ENCODE measurements around the gene SYNE4. TPM values are rescaled to one million over a fixed set of nuclear protein-coding genes. Genes with fewer than 3 reads are reported as not detected.

SYNE4 gene
- total and polyA plus RNA-seq, 4 experiments from 2014 or later = 0.25 to 5.0 (median 4.8) TPM; not detected in 1

DNA sequence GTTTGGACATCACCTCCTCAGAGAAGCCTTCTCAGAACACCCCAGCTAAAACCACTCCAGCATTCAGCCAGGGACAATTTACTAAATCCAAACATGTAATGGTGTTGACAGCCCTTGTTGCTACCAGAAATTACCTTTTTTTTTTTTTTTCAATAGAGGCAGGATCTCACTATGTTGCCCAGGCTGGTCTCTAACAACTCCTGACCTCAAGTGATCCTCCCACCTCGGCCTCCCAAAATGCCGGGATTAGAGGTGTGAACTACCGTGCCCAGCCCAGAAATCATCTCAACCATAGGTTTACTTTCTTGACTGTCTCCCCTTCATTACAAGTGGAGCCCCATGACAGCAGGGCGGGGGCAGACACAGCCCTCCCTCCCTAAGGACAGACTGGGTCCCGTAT is 14.8 kb upstream of the SYNE4 start:
- Histone ChIP-seq H3K4me1 (ENCODE audit: insufficient read depth, low read length) (no peaks in the 10 kb centered on the region), H3K27ac (ENCODE audit: low read depth, low read length) (no peak overlapping the region), H3K27me3 (ENCODE audit: insufficient read depth, low read length) (no peaks in the 10 kb centered on the region), H3K36me3 (ENCODE audit: insufficient read depth, low read length) (peaks cover 14% of the 10 kb centered on the region), H3K4me3 (ENCODE audit: low read length in 2 of 2) (no peak overlapping the region), H3K9me3 (ENCODE audit: control insufficient read depth in 1 of 2, low read length in 2 of 2) (no peaks in the 10 kb centered on the region)
- ChIA-PET POLR2A (ENCODE audit: partially characterized antibody) (no interaction called here), CTCF (ENCODE audit: partially characterized antibody) (no interaction called here)
- intact Hi-C loops (cut with micrococcal nuclease) = no loop called here
- Mint-ChIP-seq H3K27me3 (no peaks in the 10 kb centered on the region), H3K4me3 (no peak overlapping the region), H3K36me3 (peaks cover 14 to 18% of the 10 kb centered on the region in 2 donors), H3K27ac (peak overlapping the region in 1 of 7 donors; percentile 68), H3K4me1 (peaks cover 0 to 2% (median 0%) of the 10 kb centered on the region in 4 donors), H3K9me3 (no peaks in the 10 kb centered on the region)
- no peak for DNase-seq

DNA sequence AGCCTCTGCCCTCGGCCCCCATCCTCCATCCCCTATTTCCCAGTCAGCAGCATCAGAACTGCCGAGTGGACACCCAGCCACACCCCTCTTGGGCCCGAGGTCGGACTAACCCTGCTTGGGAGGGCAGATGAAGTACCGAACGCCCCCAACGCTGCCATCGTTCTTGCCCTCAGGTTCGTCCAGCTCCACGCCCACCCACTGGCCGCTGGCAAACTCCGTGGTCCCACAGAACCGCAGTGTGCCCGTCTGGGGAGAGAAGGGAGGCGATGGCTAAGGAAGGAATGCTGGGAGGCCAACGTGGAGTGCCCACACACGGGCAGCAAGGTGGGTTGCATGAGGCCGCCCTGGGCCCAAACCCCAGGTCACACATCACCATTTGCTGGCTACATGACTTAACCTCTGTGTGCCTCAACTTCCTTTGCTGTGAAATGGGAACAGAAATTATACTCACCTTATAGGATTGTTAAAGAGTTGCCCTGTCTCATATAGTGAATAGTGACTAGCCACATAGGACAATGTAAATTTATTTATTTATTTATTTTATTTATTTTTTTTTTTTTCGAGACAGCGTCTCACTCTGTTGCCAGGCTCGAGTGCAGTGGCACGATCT is 10.6 kb upstream of the SYNE4 start:
- Mint-ChIP-seq H3K36me3 (peaks cover 10 to 12% of the 10 kb centered on the region in 2 donors), H3K27me3 (no peaks in the 10 kb centered on the region), H3K9me3 (no peaks in the 10 kb centered on the region), H3K4me3 (no peak overlapping the region), H3K27ac (no peak overlapping the region), H3K4me1 (peaks cover 9 to 17% (median 12%) of the 10 kb centered on the region in 4 donors)
- Histone ChIP-seq H3K4me1 (ENCODE audit: insufficient read depth, low read length) (peaks cover 9% of the 10 kb centered on the region), H3K27ac (ENCODE audit: low read depth, low read length) (no peak overlapping the region), H3K4me3 (ENCODE audit: low read length in 2 of 2) (no peak overlapping the region), H3K27me3 (ENCODE audit: insufficient read depth, low read length) (no peaks in the 10 kb centered on the region), H3K9me3 (ENCODE audit: control insufficient read depth in 1 of 2, low read length in 2 of 2) (no peaks in the 10 kb centered on the region), H3K36me3 (ENCODE audit: insufficient read depth, low read length) (peaks cover 11% of the 10 kb centered on the region)
- ChIA-PET POLR2A (ENCODE audit: partially characterized antibody) (no interaction called here), CTCF (ENCODE audit: partially characterized antibody) (no interaction called here)
- no peak for DNase-seq
- intact Hi-C loops (cut with micrococcal nuclease) = no loop called here

DNA sequence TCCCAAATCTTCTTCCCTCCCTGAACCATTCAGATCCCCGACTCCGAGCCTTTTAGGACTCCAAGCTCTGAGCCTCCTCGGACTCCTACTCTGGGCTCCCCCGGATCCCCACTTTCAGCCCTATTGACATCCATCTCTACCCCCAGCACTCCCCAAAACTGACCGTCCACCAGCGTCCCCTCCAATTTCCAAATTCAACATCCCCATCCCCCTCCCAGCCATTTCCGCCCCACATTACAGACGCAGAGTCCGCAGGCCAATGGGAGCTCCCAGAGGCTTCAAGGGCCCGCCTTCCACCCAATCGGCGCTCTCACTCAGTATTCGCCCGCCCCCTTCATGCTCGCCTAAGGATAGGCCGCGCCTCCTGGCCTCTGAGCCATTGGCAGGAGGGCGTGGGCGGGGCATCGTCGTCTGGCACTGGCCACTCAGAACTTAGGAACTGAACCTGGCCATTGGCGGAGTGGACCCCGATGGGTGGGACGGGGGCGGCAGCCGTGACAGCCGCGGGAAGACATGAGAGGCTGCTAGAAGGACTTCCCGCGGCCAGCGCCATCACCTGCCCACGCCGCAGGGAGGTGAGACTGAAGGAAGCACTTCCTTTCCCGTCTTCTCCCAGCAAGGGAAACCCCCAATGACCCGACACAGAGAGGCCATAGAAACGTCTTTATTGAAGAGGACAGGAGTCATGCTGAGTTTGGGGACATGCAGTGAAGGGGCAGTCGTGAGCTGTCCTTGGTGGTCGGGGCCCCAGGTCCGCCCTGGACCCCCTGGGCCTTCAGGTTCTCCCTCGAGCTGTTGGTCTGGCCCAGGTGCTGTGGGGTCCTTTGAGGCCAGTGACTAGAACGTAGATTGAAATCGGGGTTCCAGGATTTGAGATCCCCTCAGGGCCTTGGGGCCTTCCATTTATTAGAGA is 5.7 kb upstream of the SYNE4 start, which contains the start of gene ALKBH6:
ALKBH6 (minus strand) TSS at position 202 of the 913 bp plus-strand sequence. CDS start 816 bp downstream, outside the sequence.
- DNase-seq = peak; percentile 97 to 99 (median 98)
- Histone ChIP-seq H3K4me3 (ENCODE audit: low read length in 2 of 2) (peak within 1 kb of the TSS; percentile 92), H3K27ac (ENCODE audit: low read depth, low read length) (peak within 1 kb of the TSS; percentile 74), H3K36me3 (ENCODE audit: insufficient read depth, low read length) (no peaks in the 10 kb centered on the region), H3K4me1 (ENCODE audit: insufficient read depth, low read length) (peaks cover 30% of the 10 kb centered on the region), H3K27me3 (ENCODE audit: insufficient read depth, low read length) (no peaks in the 10 kb centered on the region), H3K9me3 (ENCODE audit: control insufficient read depth in 1 of 2, low read length in 2 of 2) (no peaks in the 10 kb centered on the region)
- POLR2A ChIA-PET (ENCODE audit: partially characterized antibody) = interaction anchor here (0.6 to 2.0 kb wide), 15 partner anchors 11 to 200 kb away, joined by 3 to 20 read pairs (median 6); partner anchors contain the start of genes POLR2I, SDHAF1, TBCB and THAP8
- H3K36me3 Mint-ChIP-seq = peaks cover 0 to 6% of the 10 kb centered on the region in 2 donors
- no peaks in the 10 kb centered on the region for H3K9me3 Mint-ChIP-seq
- peak within 1 kb of the TSS; percentile 94 to 99 (median 94) for H3K4me3 Mint-ChIP-seq
- no peaks in the 10 kb centered on the region for H3K27me3 Mint-ChIP-seq
- CTCF ChIA-PET (ENCODE audit: partially characterized antibody) = interaction anchor here (1.0 to 1.7 kb wide), 4 partner anchors 18 to 55 kb away, joined by 4 to 6 read pairs (median 4); partner anchors contain the start of gene THAP8
- H3K4me1 Mint-ChIP-seq = peaks cover 25 to 50% (median 33%) of the 10 kb centered on the region in 4 donors
- H3K27ac Mint-ChIP-seq = peak within 1 kb of the TSS; percentile 85 to 99 (median 98)
- intact Hi-C loops (cut with micrococcal nuclease) = loop anchor here (1.0 kb wide), 4 partner anchors 19 to 101 kb away; partner anchors contain the start of genes SDHAF1, TBCB, THAP8 and WDR62

DNA sequence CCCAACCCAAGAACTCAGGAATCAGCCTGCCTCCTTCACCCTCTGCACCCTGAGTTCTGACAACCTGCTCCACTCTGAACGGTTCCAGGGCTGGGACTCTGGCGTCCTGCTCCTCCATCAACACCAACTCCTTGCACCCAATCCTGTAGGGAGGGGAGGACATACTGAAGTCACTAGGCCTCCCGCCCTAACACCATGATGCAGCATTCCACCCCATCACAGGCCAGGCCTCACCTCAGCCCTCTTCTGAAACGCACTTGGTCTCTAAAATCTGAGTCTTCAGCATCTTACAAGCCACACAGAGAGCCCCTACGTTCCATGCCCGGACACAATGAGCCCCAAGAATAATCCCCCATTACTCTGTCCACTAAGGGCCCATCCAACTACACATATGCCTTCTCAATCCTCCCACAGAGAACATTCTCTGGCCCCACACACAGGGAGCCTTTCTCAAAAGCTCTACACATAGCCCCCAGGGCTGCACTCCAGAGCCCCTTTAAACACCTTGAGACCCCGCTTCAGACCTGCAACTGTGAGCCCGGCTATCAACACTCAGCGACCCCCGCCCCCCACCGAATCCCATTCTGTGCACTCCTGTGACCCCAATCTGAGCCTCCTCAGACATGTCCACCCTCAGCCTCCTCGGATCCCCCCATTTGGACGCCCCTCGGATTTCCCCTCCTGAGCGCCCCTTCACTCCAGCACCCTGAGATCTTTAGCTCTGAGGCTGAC is 4.8 kb upstream of the SYNE4 start:
- Mint-ChIP-seq H3K36me3 (peaks cover 0 to 6% of the 10 kb centered on the region in 2 donors), H3K4me3 (peak overlapping the region; percentile 94 to 99 (median 94)), H3K9me3 (no peaks in the 10 kb centered on the region), H3K4me1 (peaks cover 28 to 55% (median 33%) of the 10 kb centered on the region in 4 donors), H3K27me3 (no peaks in the 10 kb centered on the region), H3K27ac (peak overlapping the region; percentile 85 to 99 (median 98))
- DNase-seq = no peak
- ChIA-PET POLR2A (ENCODE audit: partially characterized antibody) (interaction anchor here (0.6 to 2.0 kb wide), 14 partner anchors 10 to 201 kb away, joined by 3 to 20 read pairs (median 6); partner anchors contain the start of genes POLR2I, SDHAF1, TBCB and THAP8), CTCF (ENCODE audit: partially characterized antibody) (interaction anchor here (1.0 to 1.7 kb wide), 5 partner anchors 18 to 55 kb away, joined by 4 to 6 read pairs (median 4); partner anchors contain the start of gene THAP8)
- intact Hi-C loops (cut with micrococcal nuclease) = loop anchor here (1.0 kb wide), 4 partner anchors 18 to 102 kb away; partner anchors contain the start of genes SDHAF1, TBCB, THAP8 and WDR62
- H3K4me1 ChIP-seq (ENCODE audit: insufficient read depth, low read length) = peaks cover 36% of the 10 kb centered on the region
- H3K27ac ChIP-seq (ENCODE audit: low read depth, low read length) = peak overlapping the region; percentile 74
- no peaks in the 10 kb centered on the region for H3K36me3 ChIP-seq (ENCODE audit: insufficient read depth, low read length)
- peak overlapping the region; percentile 92 for H3K4me3 ChIP-seq (ENCODE audit: low read length in 2 of 2)
- H3K27me3 ChIP-seq (ENCODE audit: insufficient read depth, low read length) = no peaks in the 10 kb centered on the region
- no peaks in the 10 kb centered on the region for H3K9me3 ChIP-seq (ENCODE audit: control insufficient read depth in 1 of 2, low read length in 2 of 2)

DNA sequence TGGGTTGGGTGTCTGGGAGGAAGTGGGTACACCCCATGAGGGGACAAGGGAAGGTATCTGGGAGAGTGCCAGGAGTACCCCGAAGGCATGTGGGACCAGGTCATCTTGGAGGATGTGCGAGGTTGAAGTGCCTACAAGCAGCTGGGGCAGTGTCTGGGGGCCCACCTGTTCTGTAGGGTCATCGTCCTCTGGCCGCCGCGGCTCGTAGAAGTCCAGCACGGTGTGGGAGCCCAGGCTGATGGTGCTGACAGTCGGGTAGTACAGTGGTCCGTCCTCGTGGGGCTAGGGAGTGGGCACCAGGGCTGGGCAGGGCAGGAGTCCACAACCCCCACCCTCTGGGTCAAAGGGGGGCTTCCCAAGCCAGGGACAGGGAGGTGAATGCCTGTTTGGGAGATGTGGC is 1.8 kb upstream of the SYNE4 start:
- Mint-ChIP-seq H3K36me3 (peaks cover 0 to 6% of the 10 kb centered on the region in 2 donors), H3K27me3 (no peaks in the 10 kb centered on the region), H3K4me1 (peaks cover 24 to 51% (median 35%) of the 10 kb centered on the region in 4 donors), H3K9me3 (no peaks in the 10 kb centered on the region), H3K27ac (peak overlapping the region in 6 of 7 donors; percentile 7 to 81 (median 69)), H3K4me3 (peak overlapping the region in 3 of 8 donors; percentile 5 to 71 (median 46))
- intact Hi-C loops (cut with micrococcal nuclease) = no loop called here
- H3K27me3 ChIP-seq (ENCODE audit: insufficient read depth, low read length) = no peaks in the 10 kb centered on the region
- H3K27ac ChIP-seq (ENCODE audit: low read depth, low read length) = no peak overlapping the region
- ChIA-PET CTCF (ENCODE audit: partially characterized antibody) (no interaction called here), POLR2A (ENCODE audit: partially characterized antibody) (interaction anchor here (1.2 to 1.5 kb wide), 2 partner anchors 11 to 15 kb away, joined by 4 to 8 read pairs; partner anchors contain the start of gene SDHAF1)
- DNase-seq = no peak
- H3K4me3 ChIP-seq (ENCODE audit: low read length in 2 of 2) = no peak overlapping the region
- H3K9me3 ChIP-seq (ENCODE audit: control insufficient read depth in 1 of 2, low read length in 2 of 2) = no peaks in the 10 kb centered on the region
- no peaks in the 10 kb centered on the region for H3K36me3 ChIP-seq (ENCODE audit: insufficient read depth, low read length)
- peaks cover 38% of the 10 kb centered on the region for H3K4me1 ChIP-seq (ENCODE audit: insufficient read depth, low read length)

DNA sequence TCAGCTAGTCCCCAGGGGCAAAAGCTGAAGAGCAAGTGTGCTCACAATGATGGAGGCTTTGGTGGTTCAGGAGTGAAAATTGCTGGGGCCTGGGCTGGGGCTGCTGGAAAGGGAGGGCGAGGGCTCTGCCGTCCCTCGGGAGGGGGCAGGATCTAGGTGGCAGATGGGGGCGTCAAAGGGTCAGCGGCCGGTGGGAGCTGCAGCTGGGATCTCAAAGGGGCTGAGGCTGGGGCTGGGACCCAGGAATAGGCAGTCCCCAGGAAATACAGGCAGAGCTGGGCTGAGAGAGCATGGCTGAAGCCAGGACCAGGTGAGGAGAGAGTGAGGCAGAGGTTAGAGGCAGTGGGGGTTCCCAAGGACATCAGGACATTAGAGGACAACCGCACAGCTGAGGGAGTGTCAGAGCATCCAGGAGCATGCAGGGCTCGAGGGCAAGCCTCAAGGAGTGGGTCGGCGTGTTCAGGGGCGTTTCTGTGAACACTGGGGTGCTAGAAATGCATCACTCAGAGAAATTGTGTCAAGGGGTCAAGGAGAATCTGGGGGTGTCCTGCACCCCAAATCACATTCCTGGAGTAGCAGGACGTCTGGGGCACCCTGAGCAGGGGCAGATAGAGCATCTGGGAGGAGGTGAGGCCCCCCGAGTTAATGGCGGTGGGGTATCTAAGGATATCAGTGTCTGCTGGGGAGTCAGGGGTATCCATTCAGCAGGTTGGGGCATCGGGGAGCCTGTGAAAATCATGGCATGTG is 1.2 kb upstream of the SYNE4 start:
- Mint-ChIP-seq H3K4me3 (peak overlapping the region; percentile 60 to 77 (median 72)), H3K27me3 (no peaks in the 10 kb centered on the region), H3K27ac (peak overlapping the region; percentile 7 to 90 (median 74)), H3K36me3 (peaks cover 0 to 6% of the 10 kb centered on the region in 2 donors), H3K4me1 (peaks cover 22 to 45% (median 34%) of the 10 kb centered on the region in 4 donors), H3K9me3 (no peaks in the 10 kb centered on the region)
- Histone ChIP-seq H3K27ac (ENCODE audit: low read depth, low read length) (no peak overlapping the region), H3K9me3 (ENCODE audit: control insufficient read depth in 1 of 2, low read length in 2 of 2) (no peaks in the 10 kb centered on the region), H3K4me3 (ENCODE audit: low read length in 2 of 2) (peak overlapping the region in 1 of 2 donors; percentile 28), H3K4me1 (ENCODE audit: insufficient read depth, low read length) (peaks cover 32% of the 10 kb centered on the region), H3K27me3 (ENCODE audit: insufficient read depth, low read length) (no peaks in the 10 kb centered on the region), H3K36me3 (ENCODE audit: insufficient read depth, low read length) (no peaks in the 10 kb centered on the region)
- intact Hi-C loops (cut with micrococcal nuclease) = no loop called here
- DNase-seq = no peak
- POLR2A ChIA-PET (ENCODE audit: partially characterized antibody) = interaction anchor here (1.2 to 1.5 kb wide), 2 partner anchors 11 to 14 kb away, joined by 4 to 8 read pairs; partner anchors contain the start of gene SDHAF1
- CTCF ChIA-PET (ENCODE audit: partially characterized antibody) = no interaction called here
